Hematopoietic multipotent progenitor cell treated with erythropoietin and hydrocortisone succinate and interleukin-3 and kit ligand, for 4 days (in vitro differentiated cells): ENCODE data around the gene WWC2.
A peak's percentile ranks its signal among the peaks of the same experiment; 100 is the strongest.

ENCODE experiments used
- DNase-seq: peaks from one replicate; pipeline ENCODE4 v3.0.0-alpha.2; 2015

The WWC2 gene

GRCh38 chr4:183333983-183334382, 234.9 kb downstream of the WWC2 start:
- no peak for DNase-seq

- peak; percentile 33 for DNase-seq
Measured at GRCh38 chr4:183335369-183335940, 236.4 kb downstream of the WWC2 start.

GRCh38 chr4:183337349-183337748, 238.3 kb downstream of the WWC2 start:
- no peak for DNase-seq

DNA sequence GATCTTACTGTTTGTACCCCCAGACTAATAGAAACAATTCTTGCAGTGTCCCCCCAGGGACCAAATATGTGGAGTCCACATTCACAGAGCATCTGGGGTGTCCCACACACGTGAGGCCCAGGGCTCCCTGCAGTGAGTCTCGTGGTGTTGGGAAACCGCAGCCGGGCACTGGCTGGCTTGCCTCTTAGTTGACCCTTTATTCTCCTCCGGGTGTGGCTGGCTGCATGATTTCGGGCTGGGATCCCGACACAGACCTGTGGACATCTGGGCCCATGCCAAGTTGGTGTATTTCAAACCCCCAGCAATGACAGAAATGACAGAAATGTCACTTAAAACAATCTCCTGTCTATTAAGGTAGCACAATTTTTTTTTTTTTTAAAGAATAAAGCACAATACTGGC, 238.8 kb downstream of the WWC2 start:
- no peak for DNase-seq

- peak; percentile 66 for DNase-seq
Measured at GRCh38 chr4:183342541-183343533, 243.8 kb downstream of the WWC2 start.

- no peak for DNase-seq
Measured at GRCh38 chr4:183343730-183344129, 244.7 kb downstream of the WWC2 start.

DNA sequence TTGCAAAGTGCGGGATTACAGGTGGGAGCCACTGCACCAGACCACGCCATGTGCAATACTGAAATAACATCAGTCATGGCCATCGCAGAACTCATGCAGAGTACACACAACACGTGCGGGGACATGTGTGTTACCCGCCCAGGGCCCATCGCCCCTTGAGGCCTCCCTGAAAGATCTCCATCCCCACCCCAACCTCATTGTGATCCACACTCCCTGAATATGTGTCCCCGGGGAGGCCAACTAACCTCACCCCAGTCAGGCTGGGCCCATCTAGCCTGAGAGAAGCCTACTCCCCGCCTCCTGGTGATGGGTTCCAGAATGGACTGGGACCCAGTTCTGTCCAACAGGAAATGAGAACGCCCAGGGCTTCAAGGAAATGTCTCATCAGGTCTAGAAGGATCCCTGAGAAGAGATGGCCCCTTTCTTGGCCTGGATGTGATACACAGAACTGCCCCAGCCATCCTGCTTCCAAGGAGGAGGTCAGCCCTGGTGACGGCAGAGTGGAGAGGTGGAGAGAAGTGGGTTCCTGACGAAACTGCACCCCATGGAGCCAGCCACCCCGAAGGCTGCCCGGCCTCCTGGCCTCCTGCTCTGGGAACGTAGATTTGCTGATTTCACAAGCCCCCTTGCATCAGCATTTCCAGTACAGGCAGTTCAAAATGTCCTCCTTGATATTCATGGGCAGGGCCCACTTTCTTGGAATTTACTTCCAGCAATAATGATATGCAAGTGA, 245.6 kb downstream of the WWC2 start:
- DNase-seq, result no peak

DNA sequence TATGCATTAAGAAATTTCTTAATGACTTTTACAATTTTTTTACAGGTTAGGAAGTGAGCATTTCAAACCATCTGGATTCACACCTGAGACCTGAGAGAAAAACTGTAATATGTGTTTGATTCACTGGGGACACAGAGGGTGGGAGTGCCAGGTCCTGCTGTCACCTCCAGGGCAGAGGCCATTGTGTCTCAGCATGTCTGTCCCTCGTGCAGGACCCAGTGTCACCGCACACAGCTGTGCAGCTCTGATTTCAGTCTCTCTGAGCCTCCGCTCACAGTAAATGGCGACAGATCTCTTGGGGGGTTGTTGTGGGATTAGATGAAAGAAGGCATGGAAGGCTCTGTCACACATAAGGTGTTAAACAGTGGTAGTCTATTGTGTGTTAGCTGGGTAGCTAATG, 246.2 kb downstream of the WWC2 start:
- no peak for DNase-seq

GRCh38 chr4:183347146-183347545, 248.1 kb downstream of the WWC2 start:
- no peak for DNase-seq

DNA sequence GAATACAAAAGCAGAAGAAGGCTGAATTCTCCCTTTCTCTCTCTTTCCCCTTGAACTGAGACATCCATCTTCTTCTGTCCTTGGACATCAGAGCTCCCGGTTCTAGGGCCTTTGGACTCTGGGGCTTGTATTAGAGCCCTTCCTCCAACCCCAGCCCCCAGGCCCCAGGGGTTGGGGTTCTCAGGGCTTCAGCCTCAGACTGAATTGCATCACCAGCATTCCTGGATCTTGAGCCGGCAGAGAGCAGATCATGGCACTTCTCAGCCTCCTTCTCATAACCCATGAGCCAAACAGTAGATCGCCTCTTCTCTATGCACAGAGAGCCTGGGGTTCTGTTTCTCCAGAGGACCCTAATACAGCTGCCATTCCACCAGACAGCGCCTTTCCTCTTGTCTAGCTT, 248.5 kb downstream of the WWC2 start:
- DNase-seq, result no peak

- DNase-seq, result no peak
Measured at GRCh38 chr4:183348136-183348535, 249.1 kb downstream of the WWC2 start.

GRCh38 chr4:183348706-183349659, 249.9 kb downstream of the WWC2 start:
- DNase-seq, result peak; percentile 86

DNA sequence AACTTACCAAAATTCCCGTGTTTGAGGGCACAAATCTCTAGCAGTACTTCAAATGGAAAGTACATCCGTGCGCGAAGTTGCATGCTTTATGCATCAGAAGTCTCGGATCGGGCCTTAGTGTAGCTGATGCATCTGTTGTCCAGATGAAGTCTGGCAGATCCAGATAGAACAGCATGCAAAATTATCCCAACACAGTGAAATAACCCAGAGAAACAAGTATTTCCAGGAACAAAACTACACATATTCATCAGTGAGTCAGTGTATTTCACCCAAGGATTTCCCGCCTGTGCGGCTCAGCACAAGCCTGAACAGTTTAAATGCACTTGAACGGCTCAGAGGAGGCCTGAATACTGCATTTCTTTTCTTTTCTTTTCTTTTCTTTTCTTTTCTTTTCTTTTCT, 250.6 kb downstream of the WWC2 start:
- DNase-seq, result no peak

DNA sequence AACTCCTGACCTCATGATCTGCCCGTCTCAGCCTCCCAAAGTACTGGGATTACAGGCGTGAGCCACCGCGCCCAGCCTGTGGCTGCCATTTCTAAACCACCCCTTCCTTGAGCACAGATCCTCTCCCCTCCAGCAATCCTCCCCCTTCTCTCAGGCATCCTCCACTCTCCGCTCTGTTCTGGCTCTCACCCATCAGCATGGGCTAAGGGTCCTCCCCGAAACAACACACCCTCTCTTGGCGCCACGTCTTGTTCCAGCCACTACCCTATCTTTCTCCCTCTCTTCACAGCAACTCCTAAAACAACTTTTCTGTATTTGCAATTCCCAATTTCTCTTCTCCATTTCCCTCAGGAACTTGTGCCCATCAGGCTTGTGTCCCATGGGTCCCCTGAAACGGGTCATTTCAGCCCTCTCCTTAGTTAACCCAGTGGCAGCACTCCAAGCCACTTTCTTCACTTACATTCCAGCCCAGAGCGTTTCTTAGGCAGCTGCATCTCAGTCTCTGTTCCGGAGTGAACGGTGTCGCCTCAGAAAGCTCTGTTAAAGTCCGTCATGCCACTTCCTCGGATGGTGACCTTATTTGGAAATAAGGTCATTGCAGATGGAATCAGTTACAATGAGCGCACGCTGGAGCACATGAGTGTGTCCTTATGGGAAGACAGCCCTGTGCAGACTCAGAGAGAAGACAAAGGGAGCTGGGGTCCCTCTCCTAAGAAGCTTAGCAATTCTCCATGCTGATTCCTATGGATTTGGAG, 251.4 kb downstream of the WWC2 start:
- DNase-seq, result no peak

- no peak for DNase-seq
Measured at GRCh38 chr4:183352546-183352945, 253.5 kb downstream of the WWC2 start.

GRCh38 chr4:183353557-183353956, 254.5 kb downstream of the WWC2 start:
- peak; percentile 27 for DNase-seq

DNA sequence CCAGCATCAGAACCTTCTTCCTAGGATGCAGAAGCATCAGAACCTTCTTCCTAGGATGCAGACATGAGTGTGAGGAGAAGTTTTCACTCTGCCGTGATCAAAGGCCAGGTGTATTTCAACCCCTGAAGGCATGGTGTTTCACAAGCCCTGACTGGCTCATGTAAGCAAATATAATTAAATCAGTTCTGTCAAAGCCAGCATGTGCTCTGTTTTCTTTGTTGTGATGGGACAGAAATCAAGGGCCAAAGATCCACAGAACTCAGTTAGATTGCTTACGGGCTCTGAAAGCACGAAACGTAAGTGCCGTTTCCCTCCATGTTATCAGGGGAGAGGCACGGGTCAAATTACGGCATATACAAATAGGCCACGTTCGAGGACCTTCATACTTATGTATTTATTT, 255.2 kb downstream of the WWC2 start:
- no peak for DNase-seq

DNA sequence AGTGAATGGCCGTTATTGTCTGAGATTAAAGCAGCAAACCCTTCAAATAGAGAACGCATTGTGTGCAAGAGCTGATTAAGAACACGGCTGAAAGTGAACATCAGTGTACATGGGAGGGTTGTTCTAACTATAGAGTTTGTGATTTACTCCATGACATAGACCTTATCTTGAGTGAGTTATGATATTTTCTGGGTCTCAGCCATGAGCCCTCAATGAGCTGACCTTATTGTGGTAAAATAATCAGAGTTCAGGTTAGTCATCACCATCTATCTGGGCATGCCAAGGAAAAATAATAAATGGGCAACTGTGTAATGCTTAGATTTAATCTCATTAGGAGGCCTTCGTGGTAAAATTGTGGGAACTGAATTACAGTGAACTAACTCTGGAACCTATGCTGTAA, 256.3 kb downstream of the WWC2 start:
- DNase-seq, result peak; percentile 21

- DNase-seq, result no peak
Measured at GRCh38 chr4:183356173-183356830, 257.2 kb downstream of the WWC2 start.

DNA sequence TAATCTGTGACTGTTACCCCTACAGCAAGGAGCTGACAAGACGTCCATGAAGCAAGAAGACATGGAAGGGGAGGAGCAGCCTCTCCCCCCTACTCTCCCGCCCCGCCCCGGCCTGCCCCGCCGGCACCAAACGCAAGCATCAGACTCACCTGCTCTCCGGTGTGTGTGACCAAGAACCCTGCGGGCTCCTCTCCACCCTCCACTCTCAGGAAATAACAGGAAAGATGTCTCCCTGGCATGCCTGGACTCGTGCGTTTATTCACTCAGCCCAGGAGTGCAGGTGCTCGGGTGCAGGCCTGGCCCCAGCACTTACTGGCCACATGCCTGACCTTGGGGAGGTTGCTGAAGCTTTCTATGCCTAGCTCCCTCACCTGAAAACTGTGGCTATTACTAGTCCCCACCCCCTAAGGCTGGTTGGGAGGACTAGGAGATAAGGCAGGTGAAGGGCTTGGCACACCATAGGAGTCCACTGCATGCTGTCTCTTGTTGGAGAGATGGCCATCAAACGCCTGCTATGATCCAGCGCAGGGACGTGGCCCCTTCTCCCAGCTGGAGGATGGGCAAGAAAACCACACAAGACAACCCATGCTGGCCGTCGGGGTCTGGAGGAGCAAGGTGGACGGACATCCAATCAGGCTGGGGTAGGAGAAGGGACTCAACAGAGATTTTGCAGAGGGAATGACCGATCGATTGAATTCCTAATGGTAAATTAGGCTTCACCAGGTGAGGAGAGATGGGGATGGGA, 258.0 kb downstream of the WWC2 start:
- DNase-seq, result no peak
